H9 (cell line): Measurements from ENCODE around the gene TERT. TPM values are rescaled to one million over a fixed set of nuclear protein-coding genes. Genes with fewer than 3 reads are reported as not detected.

Experiments
- DNase-seq: peaks from one replicate; pipeline ENCODE4 v3.0.0-alpha.2; 2017
- H2AFZ ChIP-seq: one replicate; pipeline ENCODE4 v1.6.1; 2013; ENCODE audit warnings: mild to moderate bottlenecking, low read length, control low read depth, moderate library complexity
- H2AK5ac ChIP-seq: 2 replicates; pipeline ENCODE4 v1.6.1; 2013; ENCODE audit warnings: low read length, control low read depth, mixed read lengths; ENCODE audit not compliant: insufficient read length
- H2BK120ac ChIP-seq: one replicate; pipeline ENCODE4 v1.6.1; 2013; ENCODE audit warnings: low read depth, mild to moderate bottlenecking, low read length, control low read depth, inconsistent platforms; ENCODE audit not compliant: poor library complexity, severe bottlenecking
- H2BK12ac ChIP-seq: 2 replicates; pipeline ENCODE4 v1.6.1; 2013; ENCODE audit warnings: low read length, control low read depth, mixed read lengths, low read depth; ENCODE audit not compliant: insufficient read length
- H2BK15ac ChIP-seq: 2 replicates; pipeline ENCODE4 v1.6.1; 2013; ENCODE audit warnings: low read depth, low read length, control low read depth
- H2BK20ac ChIP-seq: one replicate; pipeline ENCODE4 v1.6.1; 2013; ENCODE audit warnings: low read depth, mild to moderate bottlenecking, low read length, control low read depth, inconsistent platforms; ENCODE audit not compliant: poor library complexity, severe bottlenecking
- H2BK5ac ChIP-seq: 2 replicates; pipeline ENCODE4 v1.6.1; 2013; ENCODE audit warnings: low read length, control low read depth, mixed read lengths; ENCODE audit not compliant: insufficient read length
- H3K14ac ChIP-seq: 2 replicates; pipeline ENCODE4 v1.6.1; 2013; ENCODE audit warnings: low read length, control low read depth; ENCODE audit not compliant: insufficient read depth
- H3K18ac ChIP-seq: 2 replicates; pipeline ENCODE4 v1.6.1; 2013; ENCODE audit warnings: low read depth, mild to moderate bottlenecking, mixed read lengths, low read length, control low read depth; ENCODE audit not compliant: insufficient read length
- H3K23ac ChIP-seq: 2 replicates; pipeline ENCODE4 v1.6.1; 2013; ENCODE audit warnings: low read length, control low read depth, mixed read lengths, low read depth; ENCODE audit not compliant: insufficient read length
- H3K23me2 ChIP-seq: 2 replicates; pipeline ENCODE4 v1.6.1; 2013; ENCODE audit warnings: low read depth, mild to moderate bottlenecking, mixed read lengths, low read length, control low read depth; ENCODE audit not compliant: insufficient read length, poor library complexity, severe bottlenecking
- H3K27ac ChIP-seq: 2 replicates; pipeline ENCODE4 v1.5.1; 2013; ENCODE audit warnings: low read length, control low read depth, mixed read lengths, low read depth; ENCODE audit not compliant: insufficient read length
- H3K27me3 ChIP-seq: 2 replicates; pipeline ENCODE4 v1.6.1; 2013; ENCODE audit warnings: low read length, control low read depth, inconsistent platforms; ENCODE audit not compliant: insufficient read depth
- H3K4ac ChIP-seq: 2 replicates; pipeline ENCODE4 v1.6.1; 2013; ENCODE audit warnings: low read depth, mild to moderate bottlenecking, control low read depth, inconsistent platforms, low read length, moderate library complexity
- H3K4me1 ChIP-seq: 2 replicates; pipeline ENCODE4 v1.6.1; 2013; ENCODE audit warnings: low read length, control low read depth, inconsistent platforms; ENCODE audit not compliant: insufficient read depth
- H3K4me2 ChIP-seq: 2 replicates; pipeline ENCODE4 v1.6.1; 2013; ENCODE audit warnings: low read length, control low read depth, mixed read lengths; ENCODE audit not compliant: insufficient read length, insufficient read depth
- H3K56ac ChIP-seq: 2 replicates; pipeline ENCODE4 v1.6.1; 2013; ENCODE audit warnings: low read depth, mild to moderate bottlenecking, mixed read lengths, low read length, control low read depth; ENCODE audit not compliant: insufficient read length
- H3K79me1 ChIP-seq: 2 replicates; pipeline ENCODE4 v1.6.1; 2013; ENCODE audit warnings: low read depth, mild to moderate bottlenecking, moderate library complexity, low read length, control low read depth, inconsistent platforms; ENCODE audit not compliant: insufficient read depth, poor library complexity, severe bottlenecking
- H3K79me2 ChIP-seq: 2 replicates; pipeline ENCODE4 v1.6.1; 2013; ENCODE audit warnings: low read length, control low read depth, inconsistent platforms; ENCODE audit not compliant: insufficient read depth
- H3K9ac ChIP-seq: 2 replicates; pipeline ENCODE4 v1.6.1; 2013; ENCODE audit warnings: low read length, control low read depth, mixed read lengths; ENCODE audit not compliant: insufficient read length; ENCODE audit errors: extremely low read depth
- H3K9me3 ChIP-seq: one replicate; pipeline ENCODE4 v1.6.1; 2013; ENCODE audit warnings: low read depth, low read length, inconsistent platforms; ENCODE audit not compliant: control insufficient read depth
- H3T11ph ChIP-seq: one replicate; pipeline ENCODE4 v1.6.1; 2013; ENCODE audit warnings: mild to moderate bottlenecking, low read length, control low read depth, inconsistent platforms
- H4K20me1 ChIP-seq: one replicate; pipeline ENCODE4 v1.6.1; 2013; ENCODE audit not compliant: control insufficient read depth, insufficient read length, insufficient read depth
- H4K5ac ChIP-seq: 2 replicates; pipeline ENCODE4 v1.6.1; 2013; ENCODE audit warnings: low read depth, mild to moderate bottlenecking, mixed read lengths, low read length, control low read depth; ENCODE audit not compliant: insufficient read length
- H4K8ac ChIP-seq: replicated peaks from 2 replicates; pipeline ENCODE4 v1.6.1; 2013; ENCODE audit warnings: low read length, control low read depth, mixed read lengths, low read depth; ENCODE audit not compliant: insufficient read length
- H4K91ac ChIP-seq: 2 replicates; pipeline ENCODE4 v1.6.1; 2013; ENCODE audit warnings: low read depth, mild to moderate bottlenecking, moderate library complexity, mixed read lengths, low read length, control low read depth; ENCODE audit not compliant: insufficient read length
- H3K27ac Mint-ChIP-seq, 3 experiments: 2 replicates in 2 of 3; 3 replicates in 1 of 3; pipeline ENCODE4 v1.8.0; 2020 to 2021; ENCODE audit warnings: mixed read lengths in 3 of 3, mild to moderate bottlenecking in 1 of 3, moderate library complexity in 1 of 3
- H3K27me3 Mint-ChIP-seq: 2 replicates; pipeline ENCODE4 v1.8.0; 2021; ENCODE audit warnings: low read depth, mild to moderate bottlenecking, moderate library complexity, mixed read lengths
- H3K36me3 Mint-ChIP-seq, 3 experiments: 2 replicates in 2 of 3; 3 replicates in 1 of 3; pipeline ENCODE4 v1.8.0; 2020 to 2021; ENCODE audit warnings: low read depth in 3 of 3, mixed read lengths in 3 of 3; ENCODE audit not compliant: insufficient read depth in 1 of 3
- H3K4me1 Mint-ChIP-seq, 2 experiments: 2 replicates each; pipeline ENCODE4 v1.8.0; 2020; ENCODE audit warnings: mixed read lengths in 2 of 2
- H3K4me3 Mint-ChIP-seq, 2 experiments: 2 replicates in 1 of 2; 3 replicates in 1 of 2; pipeline ENCODE4 v1.8.0; 2020 to 2021; ENCODE audit warnings: mild to moderate bottlenecking in 2 of 2, mixed read lengths in 2 of 2, moderate library complexity in 1 of 2
- H3K9me3 Mint-ChIP-seq, 2 experiments: 2 replicates in 1 of 2; 3 replicates in 1 of 2; pipeline ENCODE4 v1.8.0; 2020; ENCODE audit warnings: mild to moderate bottlenecking in 2 of 2, mixed read lengths in 2 of 2, moderate library complexity in 1 of 2
- WGBS: extraction: QIAGEN DNeasy Blood & Tissue Kit; methylation state at CpG from one replicate; pipeline ENCODE4 v1.1.7; 2013; ENCODE audit warnings: missing lambda C conversion rate, low lambda C conversion rate, mixed read lengths; ENCODE audit not compliant: insufficient read length; ENCODE audit errors: extremely low coverage; 5-methylcytosine and 5-hydroxymethylcytosine counted together
- total RNA-seq: library from RNA; stranded (reverse); gene quantifications from 2 replicates; pipeline ENCODE4 v1.2.1, GENCODE V29; 2021
- TF ChIP-seq, protein P1 (sequence below): fragments of 200-600 bp; sonication (generic); conservative IDR thresholded peaks from 3 replicates; pipeline ENCODE4 v1.8.0; 2021; ENCODE audit warnings: antibody characterized with exemption, mild to moderate bottlenecking

TERT gene
- total RNA-seq, 1 experiment from 2014 or later, result 15.5 TPM

- H3K14ac ChIP-seq, result no peak overlapping the region
- H2BK120ac ChIP-seq, result no peak overlapping the region
- no peaks in the 10 kb centered on the region for H3K9me3 ChIP-seq
- no peak overlapping the region for H2BK20ac ChIP-seq
- H2AFZ ChIP-seq, result no peak overlapping the region
- H4K8ac ChIP-seq, result no peak overlapping the region
- H3K27me3 Mint-ChIP-seq, result peaks cover 8% of the 10 kb centered on the region
- no peaks in the 10 kb centered on the region for H4K20me1 ChIP-seq
- H3K18ac ChIP-seq, result no peak overlapping the region
- no peak overlapping the region for H2AK5ac ChIP-seq
- H4K91ac ChIP-seq, result no peak overlapping the region
- H3K23ac ChIP-seq, result no peak overlapping the region
- H3K79me1 ChIP-seq, result no peaks in the 10 kb centered on the region
- no peak overlapping the region for H4K5ac ChIP-seq
- no peak overlapping the region; a peak in 1 of 7 replicates for H3K27ac Mint-ChIP-seq
- H3K9ac ChIP-seq, result no peak overlapping the region
- no peaks in the 10 kb centered on the region for H3K23me2 ChIP-seq
- no peaks in the 10 kb centered on the region for H3K79me2 ChIP-seq
- TF ChIP-seq, protein P1, sequence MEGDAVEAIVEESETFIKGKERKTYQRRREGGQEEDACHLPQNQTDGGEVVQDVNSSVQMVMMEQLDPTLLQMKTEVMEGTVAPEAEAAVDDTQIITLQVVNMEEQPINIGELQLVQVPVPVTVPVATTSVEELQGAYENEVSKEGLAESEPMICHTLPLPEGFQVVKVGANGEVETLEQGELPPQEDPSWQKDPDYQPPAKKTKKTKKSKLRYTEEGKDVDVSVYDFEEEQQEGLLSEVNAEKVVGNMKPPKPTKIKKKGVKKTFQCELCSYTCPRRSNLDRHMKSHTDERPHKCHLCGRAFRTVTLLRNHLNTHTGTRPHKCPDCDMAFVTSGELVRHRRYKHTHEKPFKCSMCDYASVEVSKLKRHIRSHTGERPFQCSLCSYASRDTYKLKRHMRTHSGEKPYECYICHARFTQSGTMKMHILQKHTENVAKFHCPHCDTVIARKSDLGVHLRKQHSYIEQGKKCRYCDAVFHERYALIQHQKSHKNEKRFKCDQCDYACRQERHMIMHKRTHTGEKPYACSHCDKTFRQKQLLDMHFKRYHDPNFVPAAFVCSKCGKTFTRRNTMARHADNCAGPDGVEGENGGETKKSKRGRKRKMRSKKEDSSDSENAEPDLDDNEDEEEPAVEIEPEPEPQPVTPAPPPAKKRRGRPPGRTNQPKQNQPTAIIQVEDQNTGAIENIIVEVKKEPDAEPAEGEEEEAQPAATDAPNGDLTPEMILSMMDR, result no peak
- no peak overlapping the region; a peak in 1 of 5 replicates for H3K4me3 Mint-ChIP-seq
- H3K4me2 ChIP-seq, result no peak overlapping the region
- H2BK15ac ChIP-seq, result no peak overlapping the region
- no peaks in the 10 kb centered on the region for H3K36me3 Mint-ChIP-seq
- peaks cover 3 to 7% of the 10 kb centered on the region in 2 experiments; a peak in 2 of 4 replicates for H3K4me1 Mint-ChIP-seq
- DNase-seq, result no peak
- H3K4ac ChIP-seq, result no peak overlapping the region
- H3K9me3 Mint-ChIP-seq, result no peaks in the 10 kb centered on the region
- no peaks in the 10 kb centered on the region for H3K4me1 ChIP-seq
- H2BK5ac ChIP-seq, result no peak overlapping the region
- no peak overlapping the region for H2BK12ac ChIP-seq
- no peaks in the 10 kb centered on the region for H3K27me3 ChIP-seq
- no CpG with 5 or more reads among the region's 9 CpGs for WGBS
- no peak overlapping the region for H3K27ac ChIP-seq
- no peak overlapping the region for H3T11ph ChIP-seq
- H3K56ac ChIP-seq, result no peak overlapping the region
Observed at GRCh38 chr5:1252681-1253080, 42.2 kb downstream of the TERT start.
